H1 (cell line): Measurements from ENCODE around the gene RFX3. TPM values are rescaled to one million over a fixed set of nuclear protein-coding genes. Genes with fewer than 3 reads are reported as not detected.

Experiments used
- CTCF ChIA-PET: fragments of 300-600 bp; sonication (Branson Sonifier 250); formaldehyde crosslinking; loops from one replicate; lab custom pipeline; 2021; ENCODE audit not compliant: partially characterized antibody; lab: Charles Lee
- POLR2A ChIA-PET: fragments of 300-600 bp; sonication (Branson Sonifier 250); formaldehyde crosslinking; loops from one replicate; lab custom pipeline; 2021; ENCODE audit warnings: inconsistent platforms; ENCODE audit not compliant: partially characterized antibody; lab: Charles Lee
- DNase-seq, 2 experiments: peaks; one replicate each; pipeline versions ENCODE4 v3.0.0 to v3.0.0-alpha.2; 2010 to 2022; ENCODE audit warnings: low spot score in 2 of 2, low read depth in 1 of 2, mixed read lengths in 1 of 2
- FAIRE-seq: peaks from 2 replicates; lab custom pipeline; 2011; peaks lifted over from hg19 to GRCh38; lab: Jason Lieb, UNC
- H2AFZ ChIP-seq: 2 replicates; pipeline ENCODE4 v1.8.1; 2012; ENCODE audit warnings: low read length, inconsistent platforms
- H2AK5ac ChIP-seq: 2 replicates; pipeline ENCODE4 v1.6.1; 2013; ENCODE audit warnings: low read depth, low read length
- H2BK120ac ChIP-seq: replicated peaks from 2 replicates; pipeline ENCODE3; 2013; ENCODE audit warnings: low read depth, low read length, inconsistent platforms
- H2BK12ac ChIP-seq: 2 replicates; pipeline ENCODE4 v1.6.1; 2013; ENCODE audit warnings: low read depth, low read length
- H2BK15ac ChIP-seq: 2 replicates; pipeline ENCODE4 v1.6.1; 2013; ENCODE audit warnings: low read length
- H2BK20ac ChIP-seq: 2 replicates; pipeline ENCODE4 v1.6.1; 2013; ENCODE audit warnings: low read length
- H2BK5ac ChIP-seq: 2 replicates; pipeline ENCODE4 v1.6.1; 2013; ENCODE audit warnings: low read depth, low read length
- H3K14ac ChIP-seq: 2 replicates; pipeline ENCODE4 v1.6.1; 2013; ENCODE audit warnings: inconsistent platforms; ENCODE audit not compliant: insufficient read length
- H3K18ac ChIP-seq: 2 replicates; pipeline ENCODE4 v1.6.1; 2013; ENCODE audit warnings: low read length; ENCODE audit errors: extremely low read depth
- H3K23ac ChIP-seq: 2 replicates; pipeline ENCODE4 v1.6.1; 2013; ENCODE audit warnings: inconsistent platforms; ENCODE audit not compliant: insufficient read length
- H3K23me2 ChIP-seq: 2 replicates; pipeline ENCODE4 v1.6.1; 2013; ENCODE audit warnings: low read depth, low read length
- H3K27ac ChIP-seq: 2 replicates; pipeline ENCODE4 v1.6.1; 2011; ENCODE audit warnings: low read depth, low read length, inconsistent platforms
- H3K27me3 ChIP-seq, 4 experiments: replicated peaks in 1 of 4; 1 replicate in 1 of 4; 2 replicates in 3 of 4; pipeline versions ENCODE4 v1.6.1 to v1.8.1; 2011 to 2013; ENCODE audit warnings: low read length in 3 of 4, mild to moderate bottlenecking in 3 of 4, inconsistent platforms in 2 of 4, mixed read lengths in 2 of 4, moderate library complexity in 1 of 4; ENCODE audit not compliant: control insufficient read depth in 3 of 4, insufficient read depth in 3 of 4; ENCODE audit errors: extremely low read depth in 1 of 4
- H3K36me3 ChIP-seq, 4 experiments: 2 replicates each; pipeline versions ENCODE4 v1.6.1 to v1.8.1; 2011 to 2013; ENCODE audit warnings: mild to moderate bottlenecking in 4 of 4, low read length in 3 of 4, moderate library complexity in 2 of 4, control low read depth in 1 of 4, inconsistent platforms in 1 of 4; ENCODE audit not compliant: insufficient read depth in 4 of 4, control insufficient read depth in 2 of 4
- H3K4ac ChIP-seq: replicated peaks from 2 replicates; pipeline ENCODE3; 2013; ENCODE audit warnings: low read length, low read depth, mixed read lengths, inconsistent platforms; ENCODE audit not compliant: insufficient read length
- H3K4me1 ChIP-seq, 4 experiments: replicated peaks in 1 of 4; 1 replicate in 1 of 4; 2 replicates in 3 of 4; pipeline versions ENCODE4 v1.6.1 to v1.8.1; 2011 to 2013; ENCODE audit warnings: low read length in 3 of 4, inconsistent platforms in 2 of 4, mixed read lengths in 1 of 4; ENCODE audit not compliant: insufficient read depth in 4 of 4, control insufficient read depth in 3 of 4
- H3K4me2 ChIP-seq, 2 experiments: 2 replicates each; pipeline versions ENCODE4 v1.6.1 to v1.8.1; 2011 to 2013; ENCODE audit warnings: low read depth in 2 of 2, low read length in 2 of 2, control low read depth in 1 of 2, inconsistent platforms in 1 of 2, mild to moderate bottlenecking in 1 of 2; ENCODE audit not compliant: insufficient read depth in 1 of 2
- H3K4me3 ChIP-seq, 4 experiments: fragments of 200-600, 300-600 bp in 1 of 4; sonication (generic), shearing (Covaris generic), sonication (Bioruptor Twin) in 1 of 4; 2 replicates each; pipeline versions ENCODE4 v1.5.1 to v1.8.1; 2011 to 2016; ENCODE audit warnings: low read length in 4 of 4, low read depth in 3 of 4, control low read depth in 2 of 4, inconsistent platforms in 2 of 4, mild to moderate bottlenecking in 2 of 4, mixed read lengths in 1 of 4, moderate library complexity in 1 of 4; ENCODE audit not compliant: insufficient read depth in 2 of 4; ENCODE audit errors: extremely low read depth in 1 of 4
- H3K56ac ChIP-seq: replicated peaks from 2 replicates; pipeline ENCODE3; 2013; ENCODE audit warnings: low read depth, mild to moderate bottlenecking, mixed read lengths, low read length, inconsistent platforms; ENCODE audit not compliant: insufficient read length
- H3K79me1 ChIP-seq: 2 replicates; pipeline ENCODE4 v1.6.1; 2013; ENCODE audit warnings: low read depth, low read length, control low read depth
- H3K79me2 ChIP-seq, 2 experiments: 2 replicates each; pipeline versions ENCODE4 v1.6.1 to v1.8.1; 2012 to 2013; ENCODE audit warnings: low read length in 2 of 2, mild to moderate bottlenecking in 2 of 2, inconsistent platforms in 1 of 2; ENCODE audit not compliant: insufficient read depth in 2 of 2, control insufficient read depth in 1 of 2
- H3K9ac ChIP-seq, 4 experiments: replicated peaks in 1 of 4; 1 replicate in 1 of 4; 2 replicates in 3 of 4; pipeline versions ENCODE4 v1.6.1 to v1.8.1; 2011 to 2013; ENCODE audit warnings: low read depth in 3 of 4, low read length in 3 of 4, control low read depth in 2 of 4, mild to moderate bottlenecking in 2 of 4, moderate library complexity in 2 of 4, inconsistent platforms in 1 of 4; ENCODE audit errors: extremely low read depth in 1 of 4
- H3K9me3 ChIP-seq, 2 experiments: 2 replicates each; pipeline versions ENCODE4 v1.6.1 to v1.8.1; 2012 to 2013; ENCODE audit warnings: mild to moderate bottlenecking in 2 of 2, moderate library complexity in 2 of 2, control low read depth in 1 of 2, inconsistent platforms in 1 of 2, low read depth in 1 of 2, low read length in 1 of 2, mixed read lengths in 1 of 2; ENCODE audit not compliant: insufficient read depth in 2 of 2
- H4K20me1 ChIP-seq, 2 experiments: replicated peaks in 1 of 2; 2 replicates each; pipeline versions ENCODE3 to v1.8.1; 2011 to 2013; ENCODE audit warnings: inconsistent platforms in 2 of 2, low read length in 2 of 2, mild to moderate bottlenecking in 1 of 2; ENCODE audit not compliant: insufficient read depth in 2 of 2, control insufficient read depth in 1 of 2
- H4K5ac ChIP-seq: 2 replicates; pipeline ENCODE4 v1.6.1; 2013; ENCODE audit warnings: low read length, low read depth, mixed read lengths, inconsistent platforms; ENCODE audit not compliant: insufficient read length
- H4K8ac ChIP-seq: 2 replicates; pipeline ENCODE4 v1.8.0; 2013; ENCODE audit warnings: mild to moderate bottlenecking, moderate library complexity, low read length, inconsistent platforms; ENCODE audit not compliant: insufficient read depth; ENCODE audit errors: extremely low read depth
- H4K91ac ChIP-seq: replicated peaks from 2 replicates; pipeline ENCODE3; 2013; ENCODE audit warnings: low read length, mixed read lengths, inconsistent platforms; ENCODE audit not compliant: insufficient read length
- ASH2L ChIP-seq: fragments of 200-600, 300-600 bp; sonication (generic); IDR thresholded peaks from one replicate; pipeline ENCODE4 v1.7.1; 2017; ENCODE audit warnings: low read length
- BCL11A ChIP-seq, 2 experiments: IDR thresholded peaks; one replicate each; pipeline ENCODE4 v1.6.1; 2011; ENCODE audit warnings: low read depth in 2 of 2, low read length in 2 of 2, mild to moderate bottlenecking in 2 of 2
- BRCA1 ChIP-seq: IDR thresholded peaks from 2 replicates; pipeline ENCODE4 v1.6.1; 2012; ENCODE audit warnings: low read depth, low read length, improper control_type of control experiment
- CHD1 ChIP-seq: IDR thresholded peaks from 2 replicates; pipeline ENCODE4 v1.6.1; 2012; ENCODE audit warnings: low read depth, low read length, improper control_type of control experiment
- EGR1 ChIP-seq: IDR thresholded peaks from 2 replicates; pipeline ENCODE4 v1.6.1; 2011; ENCODE audit warnings: low read depth, low read length, borderline replicate concordance
- EP300 ChIP-seq, 2 experiments: IDR thresholded peaks; 1 replicate in 1 of 2; 2 replicates in 1 of 2; pipeline ENCODE4 v1.6.1; 2011 to 2012; ENCODE audit warnings: low read depth in 2 of 2, low read length in 2 of 2, mild to moderate bottlenecking in 2 of 2, borderline replicate concordance in 1 of 2, inconsistent platforms in 1 of 2, moderate library complexity in 1 of 2
- EZH2 ChIP-seq: fragments of 200-600 bp; sonication (generic); IDR thresholded peaks from 2 replicates; pipeline ENCODE4 v1.7.1; 2012; ENCODE audit warnings: low read depth, mild to moderate bottlenecking, moderate library complexity, low read length, inconsistent platforms; ENCODE audit not compliant: severe bottlenecking
- KDM1A ChIP-seq: fragments of 200-600, 300-600 bp; sonication (generic); IDR thresholded peaks from 2 replicates; pipeline ENCODE4 v1.7.1; 2016; ENCODE audit warnings: mild to moderate bottlenecking, low read length, borderline replicate concordance
- PHF8 ChIP-seq: fragments of 200-600 bp; sonication (generic); conservative IDR thresholded peaks from 2 replicates; pipeline ENCODE4 v1.7.1; 2012; ENCODE audit warnings: low read depth, mild to moderate bottlenecking, inconsistent platforms, low read length, moderate library complexity
- POLR2AphosphoS5 ChIP-seq: IDR thresholded peaks from 2 replicates; pipeline ENCODE4 v1.6.1; 2011; ENCODE audit warnings: low read depth, low read length
- POU5F1 ChIP-seq: IDR thresholded peaks from 2 replicates; pipeline ENCODE4 v1.6.1; 2011; ENCODE audit warnings: low read depth, mild to moderate bottlenecking, low read length, moderate library complexity
- RNF2 ChIP-seq: fragments of 200-900, 300-1000 bp; sonication (generic); IDR thresholded peaks from 2 replicates; pipeline ENCODE4 v1.7.1; 2016; ENCODE audit warnings: borderline replicate concordance, low read depth, mild to moderate bottlenecking, antibody characterized with exemption, low read length; ENCODE audit not compliant: poor library complexity, severe bottlenecking; ENCODE audit errors: missing control alignments
- RXRA ChIP-seq: IDR thresholded peaks from 2 replicates; pipeline ENCODE4 v1.6.1; 2011; ENCODE audit warnings: low read depth, mild to moderate bottlenecking, low read length, moderate library complexity; ENCODE audit not compliant: insufficient read depth
- SIN3A ChIP-seq, 2 experiments: IDR thresholded peaks in 1 of 2; conservative IDR thresholded peaks in 1 of 2; 2 replicates each; pipeline ENCODE4 v1.6.1; 2011 to 2012; ENCODE audit warnings: low read length in 2 of 2, improper control_type of control experiment in 1 of 2, low read depth in 1 of 2, mild to moderate bottlenecking in 1 of 2
- WGBS, 2 experiments: shearing (Covaris generic) in 1 of 2; methylation state at CpG; one replicate each; pipeline versions ENCODE4 v1.1.6 to v1.1.7; 2013 to 2015; ENCODE audit warnings: low lambda C conversion rate in 2 of 2, mixed read lengths in 2 of 2, inconsistent platforms in 1 of 2, low coverage in 1 of 2, missing lambda C conversion rate in 1 of 2; ENCODE audit not compliant: insufficient replicate concordance in 2 of 2, insufficient coverage in 1 of 2, insufficient read length in 1 of 2; ENCODE audit errors: extremely low coverage in 1 of 2, missing lambda C conversion rate in 1 of 2; 5-methylcytosine and 5-hydroxymethylcytosine counted together
- polyA plus RNA-seq, 7 experiments: library from polyadenylated mRNA; depleted of rRNA in 3 of 7; stranded (reverse) in 5 of 7; unstranded in 2 of 7; fragments of >200 nt in 5 of 7; fragments of 200-250 nt in 2 of 7; gene quantifications; 1 replicate in 5 of 7; 2 replicates in 1 of 7; 4 replicates in 1 of 7; pipeline versions ENCODE4 v1.2.1 to v1.2.3, GENCODE V29; 2011 to 2013; ENCODE audit warnings: missing spikeins in 2 of 7, mixed read lengths in 2 of 7
- total RNA-seq: library from RNA; stranded (reverse); fragmentation: NEBNext Ultra II Directional; extraction: Animal tissue kit (Norgen Biotek cat#: 25700); gene quantifications from 2 replicates; pipeline ENCODE4 v1.2.1, GENCODE V29; 2021

Gene RFX3
- total and polyA plus RNA-seq, 2 of the 8 experiments (the other 6 are each of a cell fraction or from before 2014, with no cell fraction given) = 4.9 to 22.6 TPM

GRCh38 chr9:3410461-3410860 is 115.3 kb downstream of the RFX3 start:
- H2BK20ac ChIP-seq = no peak overlapping the region
- no peak overlapping the region for H3K27ac ChIP-seq
- H3K23ac ChIP-seq = no peak overlapping the region
- no peak overlapping the region for H3K18ac ChIP-seq
- H3K4ac ChIP-seq = no peak overlapping the region
- no peaks in the 10 kb centered on the region for H3K27me3 ChIP-seq
- H3K56ac ChIP-seq = no peak overlapping the region
- H3K79me1 ChIP-seq = no peaks in the 10 kb centered on the region; the same call in 1 of the 2 replicates
- no peak for DNase-seq
- H2BK12ac ChIP-seq = no peak overlapping the region
- CTCF ChIA-PET = interaction anchor here (4.5 kb wide), 1 partner anchor 30 kb away, joined by 17 read pairs; no protein-coding TSS in a partner anchor
- no peaks in the 10 kb centered on the region for H3K79me2 ChIP-seq
- no peak overlapping the region for H2BK120ac ChIP-seq
- H3K4me2 ChIP-seq = no peak overlapping the region
- POLR2A ChIA-PET = interaction anchor here (1.7 kb wide), 1 partner anchor 8 kb away, joined by 4 read pairs; no protein-coding TSS in a partner anchor
- no peak overlapping the region for H4K8ac ChIP-seq
- H2AK5ac ChIP-seq = no peak overlapping the region
- no peak overlapping the region for H2AFZ ChIP-seq
- no peak overlapping the region for H3K14ac ChIP-seq
- H2BK15ac ChIP-seq = no peak overlapping the region
- no peaks in the 10 kb centered on the region for H3K4me1 ChIP-seq
- no peaks in the 10 kb centered on the region for H3K36me3 ChIP-seq
- no peak overlapping the region for H4K91ac ChIP-seq
- H3K23me2 ChIP-seq = no peaks in the 10 kb centered on the region
- WGBS, 2 experiments = 84% methylated on average over 4 of the region's 4 CpGs; no CpG with 5 or more reads in 1 of the 2 experiments
- no peak overlapping the region for H3K9ac ChIP-seq
- no peaks in the 10 kb centered on the region for H3K9me3 ChIP-seq
- H4K5ac ChIP-seq = no peak overlapping the region
- H2BK5ac ChIP-seq = no peak overlapping the region
- FAIRE-seq = no peak
- peaks cover 2% of the 10 kb centered on the region in 2 experiments for H4K20me1 ChIP-seq
- no peak overlapping the region for H3K4me3 ChIP-seq
- TF ChIP-seq BCL11A (IDR thresholded peaks at IDR 0.05; ENCODE audit: low read depth in 2 of 2, low read length in 2 of 2) = no peak
- no peak for TF ChIP-seq KDM1A
- TF ChIP-seq RNF2 = no peak
- no peak for TF ChIP-seq PHF8
- TF ChIP-seq BRCA1 = no peak
- TF ChIP-seq CHD1 = no peak
- TF ChIP-seq EP300 (IDR thresholded peaks at IDR 0.05; ENCODE audit: borderline replicate concordance in 1 of 2, low read depth in 2 of 2, low read length in 2 of 2) = no peak
- no peak for TF ChIP-seq POLR2AphosphoS5
- TF ChIP-seq POU5F1 = no peak
- TF ChIP-seq RXRA = no peak
- TF ChIP-seq ASH2L = no peak
- TF ChIP-seq EGR1 = no peak
- no peak for TF ChIP-seq EZH2
- TF ChIP-seq SIN3A (conservative IDR thresholded peaks at IDR 0.05 in 1 of 2, IDR thresholded peaks at IDR 0.05 in 1 of 2; ENCODE audit: low read depth in 1 of 2, low read length in 2 of 2) = no peak
